ENCODE data around the gene BRDT.

DNA sequence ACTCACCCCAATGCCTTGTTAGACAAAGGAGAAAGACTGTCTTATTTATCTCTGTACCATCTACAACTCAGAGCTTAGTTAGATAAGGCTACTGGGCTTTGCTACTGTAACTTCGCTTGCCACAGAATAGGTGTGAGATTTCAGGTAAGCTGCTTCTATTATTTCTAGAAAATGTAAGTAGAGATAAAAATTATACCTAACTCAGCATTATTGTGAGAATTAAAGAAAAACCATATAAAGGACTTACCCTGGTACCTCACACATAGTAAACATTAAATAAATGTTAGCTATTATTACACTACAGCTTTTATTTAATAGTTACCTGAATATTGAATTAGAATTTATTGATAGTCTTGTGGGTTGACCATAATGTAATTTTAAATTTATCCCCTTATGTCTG lies 44.1 kb downstream of the BRDT start:
- TF ChIP-seq POLR2A (IDR thresholded peaks at IDR 0.05; ENCODE audit: low read depth, low read length): no peak
- TF ChIP-seq EZH2 (IDR thresholded peaks at IDR 0.05; ENCODE audit: borderline replicate concordance, low read depth, low read length, severe bottlenecking): no peak
- TF ChIP-seq, protein P1, sequence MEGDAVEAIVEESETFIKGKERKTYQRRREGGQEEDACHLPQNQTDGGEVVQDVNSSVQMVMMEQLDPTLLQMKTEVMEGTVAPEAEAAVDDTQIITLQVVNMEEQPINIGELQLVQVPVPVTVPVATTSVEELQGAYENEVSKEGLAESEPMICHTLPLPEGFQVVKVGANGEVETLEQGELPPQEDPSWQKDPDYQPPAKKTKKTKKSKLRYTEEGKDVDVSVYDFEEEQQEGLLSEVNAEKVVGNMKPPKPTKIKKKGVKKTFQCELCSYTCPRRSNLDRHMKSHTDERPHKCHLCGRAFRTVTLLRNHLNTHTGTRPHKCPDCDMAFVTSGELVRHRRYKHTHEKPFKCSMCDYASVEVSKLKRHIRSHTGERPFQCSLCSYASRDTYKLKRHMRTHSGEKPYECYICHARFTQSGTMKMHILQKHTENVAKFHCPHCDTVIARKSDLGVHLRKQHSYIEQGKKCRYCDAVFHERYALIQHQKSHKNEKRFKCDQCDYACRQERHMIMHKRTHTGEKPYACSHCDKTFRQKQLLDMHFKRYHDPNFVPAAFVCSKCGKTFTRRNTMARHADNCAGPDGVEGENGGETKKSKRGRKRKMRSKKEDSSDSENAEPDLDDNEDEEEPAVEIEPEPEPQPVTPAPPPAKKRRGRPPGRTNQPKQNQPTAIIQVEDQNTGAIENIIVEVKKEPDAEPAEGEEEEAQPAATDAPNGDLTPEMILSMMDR (IDR thresholded peaks at IDR 0.05; ENCODE audit: extremely low read depth in 1 of 2, insufficient read depth in 1 of 2, low read depth in 1 of 2, low read length in 2 of 2): no peak
- TF ChIP-seq MYC (IDR thresholded peaks at IDR 0.05; ENCODE audit: low read depth, low read length): no peak
- TF ChIP-seq POLR2AphosphoS5 (IDR thresholded peaks at IDR 0.05; ENCODE audit: insufficient read depth, low read depth, low read length): no peak
- no peak for TF ChIP-seq GATA2 (IDR thresholded peaks at IDR 0.05; ENCODE audit: insufficient read depth, insufficient read length, low read depth, low read length)

Data from endothelial cell of umbilical vein (primary cell).